Measurements from ENCODE around the gene NIPAL3.

Gene NIPAL3

DNA sequence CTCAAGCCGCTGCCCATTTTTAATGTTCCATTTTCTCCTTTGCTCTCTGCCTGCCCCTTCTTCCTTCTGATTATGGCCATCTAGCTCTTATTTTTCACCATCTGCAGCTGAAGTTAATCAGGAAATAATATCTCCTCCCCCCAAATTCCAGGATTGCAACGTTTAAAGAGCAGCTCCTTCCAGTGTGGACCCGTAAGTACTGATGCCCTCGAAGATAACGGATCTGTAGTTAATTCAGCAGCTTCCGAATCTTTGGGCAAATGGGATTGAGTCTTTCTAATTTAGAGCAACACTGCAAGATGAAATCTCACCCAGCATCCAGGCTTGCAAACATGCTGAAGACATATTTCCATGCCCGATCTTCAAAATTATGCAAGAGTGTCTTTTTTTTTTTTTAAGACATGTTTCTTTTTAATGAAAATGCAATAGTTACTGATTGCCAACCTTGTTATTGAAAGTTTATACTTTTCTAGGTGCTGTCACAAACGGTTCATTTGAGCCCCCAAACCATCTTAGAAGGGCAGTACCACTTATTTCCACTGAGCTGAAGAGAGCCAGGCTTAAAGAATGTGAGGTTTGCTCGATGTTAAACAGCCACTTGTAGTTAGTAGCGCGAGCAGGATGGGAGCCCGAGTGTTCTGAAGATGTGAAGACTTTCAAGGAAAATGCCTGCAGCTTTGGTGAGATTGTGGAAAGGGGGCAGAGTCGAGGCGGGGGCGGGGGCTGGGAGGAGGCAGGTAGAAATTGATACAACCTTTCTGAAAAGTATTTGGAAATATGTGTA is 76.2 kb downstream of the NIPAL3 start:
- TF ChIP-seq GATA3 (IDR thresholded peaks at IDR 0.05; ENCODE audit: low read depth, low read length) (peak; percentile 43; the same call in 1 of the 2 replicates), GATA2 (IDR thresholded peaks at IDR 0.05; ENCODE audit: low read depth, low read length) (peak; percentile 71)

- TF ChIP-seq GATA2 (IDR thresholded peaks at IDR 0.05; ENCODE audit: low read depth, low read length) (no peak), GATA3 (IDR thresholded peaks at IDR 0.05; ENCODE audit: low read depth, low read length) (no peak)
Observed at GRCh38 chr1:24493785-24494184, 78.2 kb downstream of the NIPAL3 start.

DNA sequence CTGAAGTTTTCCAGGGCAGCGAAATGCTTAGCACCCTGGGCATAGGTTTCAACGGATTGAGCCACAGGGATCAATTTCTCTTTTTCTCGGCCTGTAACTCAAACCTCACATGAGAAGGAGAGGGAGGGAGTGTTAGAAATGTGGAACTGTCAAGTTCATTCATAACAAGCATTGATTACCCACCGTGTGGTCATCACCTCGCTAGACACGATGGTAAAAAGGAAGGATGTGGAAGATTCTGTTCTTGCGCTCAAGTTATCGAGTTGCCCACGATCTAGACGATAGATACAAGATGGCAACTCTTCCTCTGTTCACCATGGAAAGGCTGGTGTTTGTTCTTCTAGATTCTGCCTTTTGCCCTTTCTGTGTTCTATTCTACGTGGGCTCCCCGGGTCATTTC is 83.0 kb downstream of the NIPAL3 start:
- TF ChIP-seq GATA3 (IDR thresholded peaks at IDR 0.05; ENCODE audit: low read depth, low read length) (no peak), GATA2 (IDR thresholded peaks at IDR 0.05; ENCODE audit: low read depth, low read length) (no peak)

DNA sequence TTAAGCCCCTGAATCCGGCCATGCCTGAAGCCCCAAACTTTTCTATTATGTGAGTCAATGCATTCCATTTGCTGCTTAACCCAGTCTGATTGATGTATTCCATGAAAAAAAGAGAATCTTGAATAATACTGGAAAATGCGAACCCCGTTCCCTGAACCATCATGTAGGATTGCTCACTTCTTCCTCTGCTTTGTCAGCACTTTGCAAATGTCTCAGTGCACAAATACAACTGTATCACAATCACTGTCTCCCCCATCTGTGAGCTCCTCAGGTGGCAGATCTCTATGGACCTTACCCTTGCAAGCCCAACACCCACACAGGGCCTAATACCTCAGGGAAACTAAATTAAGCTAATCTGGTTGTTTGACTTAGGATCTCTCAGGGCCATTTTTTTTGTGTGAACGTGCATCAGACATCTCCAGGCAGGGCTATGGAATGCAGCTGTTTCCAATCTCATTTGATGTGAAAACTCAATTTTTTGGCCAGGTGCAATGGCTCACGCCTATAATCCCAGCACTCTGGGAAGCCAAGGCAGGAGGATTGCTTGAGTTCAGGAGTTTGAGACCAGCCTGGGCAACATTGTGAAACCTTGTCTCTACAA is 84.9 kb downstream of the NIPAL3 start:
- TF ChIP-seq GATA3 (IDR thresholded peaks at IDR 0.05; ENCODE audit: low read depth, low read length) (no peak), GATA2 (IDR thresholded peaks at IDR 0.05; ENCODE audit: low read depth, low read length) (no peak)

DNA sequence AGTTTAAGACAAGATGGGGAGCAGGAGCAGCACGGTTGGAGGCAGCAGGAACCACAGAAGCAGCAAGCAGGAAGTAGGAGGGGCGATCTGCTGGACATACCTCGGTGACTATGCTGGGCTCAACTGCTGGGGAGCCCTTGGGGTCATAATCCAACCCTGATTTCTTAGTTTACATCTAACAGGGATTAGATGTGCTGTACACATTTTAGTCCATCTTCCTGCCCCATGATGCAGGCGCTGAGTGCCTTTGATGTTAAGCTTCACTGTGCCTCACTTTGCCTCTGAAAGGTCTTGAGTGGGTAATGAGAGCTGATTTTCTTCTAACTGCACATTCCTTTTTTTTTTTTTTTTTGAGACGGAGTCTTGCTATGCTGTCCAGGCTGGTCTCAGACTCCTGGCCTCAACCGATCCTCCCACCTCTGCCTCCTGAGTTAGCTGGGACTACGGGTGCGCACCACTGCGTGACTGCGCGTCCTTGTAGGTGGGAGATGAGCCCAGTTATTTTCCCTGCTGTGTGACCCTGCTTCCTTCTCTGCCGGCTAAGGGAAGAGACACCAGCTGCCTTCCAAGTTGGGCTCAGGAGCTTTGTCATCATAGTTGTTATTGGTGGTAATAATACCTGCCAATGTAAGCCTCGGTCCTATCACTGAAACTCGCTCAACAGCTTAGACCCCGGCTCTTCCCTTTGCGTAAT is 85.9 kb downstream of the NIPAL3 start:
- TF ChIP-seq GATA2 (IDR thresholded peaks at IDR 0.05; ENCODE audit: low read depth, low read length) (no peak), GATA3 (IDR thresholded peaks at IDR 0.05; ENCODE audit: low read depth, low read length) (no peak)

GRCh38 chr1:24502065-24502708 is 86.6 kb downstream of the NIPAL3 start:
- TF ChIP-seq GATA3 (IDR thresholded peaks at IDR 0.05; ENCODE audit: low read depth, low read length): no peak
- no peak for TF ChIP-seq GATA2 (IDR thresholded peaks at IDR 0.05; ENCODE audit: low read depth, low read length)

- no peak for TF ChIP-seq GATA3 (IDR thresholded peaks at IDR 0.05; ENCODE audit: low read depth, low read length)
- TF ChIP-seq GATA2 (IDR thresholded peaks at IDR 0.05; ENCODE audit: low read depth, low read length): no peak
Observed at GRCh38 chr1:24502709-24503058, 87.1 kb downstream of the NIPAL3 start, which contains the start of gene RCAN3. TSS of gene RCAN3 (plus strand) at chr1:24502836. CDS start at chr1:24514373, 11,537 bp downstream.

- TF ChIP-seq GATA2 (IDR thresholded peaks at IDR 0.05; ENCODE audit: low read depth, low read length): no peak
- no peak for TF ChIP-seq GATA3 (IDR thresholded peaks at IDR 0.05; ENCODE audit: low read depth, low read length)
Observed at GRCh38 chr1:24503059-24503751, 87.6 kb downstream of the NIPAL3 start.

GRCh38 chr1:24503870-24504523 is 88.4 kb downstream of the NIPAL3 start:
- no peak for TF ChIP-seq GATA2 (IDR thresholded peaks at IDR 0.05; ENCODE audit: low read depth, low read length)
- TF ChIP-seq GATA3 (IDR thresholded peaks at IDR 0.05; ENCODE audit: low read depth, low read length): no peak

DNA sequence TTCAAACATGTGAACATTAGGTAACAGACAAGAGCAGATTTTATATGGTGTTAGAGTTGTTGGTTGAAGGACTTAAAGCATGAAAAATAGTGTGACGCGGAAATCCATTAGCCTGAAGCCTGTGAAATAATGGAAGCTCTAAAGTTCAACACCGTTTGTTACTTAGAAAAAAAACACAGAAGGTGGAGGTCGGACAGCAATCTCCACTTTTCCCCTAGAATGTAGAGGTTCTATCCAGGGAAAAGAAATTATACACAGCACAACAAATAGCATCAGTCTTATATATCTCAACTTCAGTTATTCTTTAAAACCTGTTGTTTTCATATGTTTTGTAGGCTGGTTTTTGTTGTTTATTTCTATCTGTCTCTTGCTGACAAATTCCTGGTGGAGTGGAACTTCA is 89.0 kb downstream of the NIPAL3 start:
- no peak for TF ChIP-seq GATA3 (IDR thresholded peaks at IDR 0.05; ENCODE audit: low read depth, low read length)
- TF ChIP-seq GATA2 (IDR thresholded peaks at IDR 0.05; ENCODE audit: low read depth, low read length): no peak

DNA sequence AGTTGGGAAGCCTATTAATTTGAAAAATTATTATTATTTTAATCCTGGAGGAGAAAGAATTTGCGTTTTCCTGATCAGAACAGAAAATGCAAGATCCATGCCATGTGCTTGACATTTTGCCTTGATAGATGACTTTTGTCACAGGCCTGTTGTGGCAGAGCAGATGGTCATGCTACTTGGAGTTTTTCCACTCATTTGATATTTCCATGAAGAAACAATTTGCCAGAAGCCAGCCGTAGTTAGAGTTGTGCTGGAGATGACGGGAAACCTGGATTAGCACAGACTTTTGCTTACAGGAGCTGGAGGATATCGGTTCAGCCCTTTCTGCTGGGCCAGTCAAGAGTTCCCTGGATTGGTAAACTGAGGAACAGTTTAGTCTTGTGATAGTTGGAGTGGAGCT is 90.2 kb downstream of the NIPAL3 start:
- TF ChIP-seq GATA3 (IDR thresholded peaks at IDR 0.05; ENCODE audit: low read depth, low read length): no peak
- TF ChIP-seq GATA2 (IDR thresholded peaks at IDR 0.05; ENCODE audit: low read depth, low read length): no peak

GRCh38 chr1:24506691-24507381 is 91.2 kb downstream of the NIPAL3 start:
- TF ChIP-seq GATA2 (IDR thresholded peaks at IDR 0.05; ENCODE audit: low read depth, low read length) (no peak), GATA3 (IDR thresholded peaks at IDR 0.05; ENCODE audit: low read depth, low read length) (no peak)

- TF ChIP-seq GATA2 (IDR thresholded peaks at IDR 0.05; ENCODE audit: low read depth, low read length) (no peak), GATA3 (IDR thresholded peaks at IDR 0.05; ENCODE audit: low read depth, low read length) (no peak)
Observed at GRCh38 chr1:24507405-24507804, 91.8 kb downstream of the NIPAL3 start.

All from SH-SY5Y (cell line).